Natural killer cell (primary cell): ENCODE results near the gene SORBS2. TPM values are rescaled to one million over a fixed set of nuclear protein-coding genes. Genes with fewer than 3 reads are reported as not detected.

Experiments
- ATAC-seq, 3 donors: fragments of 150-1000 bp in 2 of 3; fragments of 200-7000 bp in 1 of 3; cut with Tn5 transposase; 1 replicate in 1 of 3; 2 replicates in 2 of 3; pipeline ENCODE4 v1.10.0; 2021; ENCODE audit warnings: mild to moderate bottlenecking in 2 of 3, moderate library complexity in 2 of 3
- DNase-seq, 2 donors: peaks; one replicate each; pipeline versions ENCODE4 v3.0.0 to v3.0.0-alpha.2; 2013 to 2021; ENCODE audit warnings: mixed read lengths in 1 of 2
- H3K27ac ChIP-seq: one replicate; pipeline ENCODE4 v1.5.1; 2013; ENCODE audit warnings: mild to moderate bottlenecking, low read length
- H3K27me3 ChIP-seq: one replicate; pipeline ENCODE4 v1.6.1; 2013; ENCODE audit warnings: low read length; ENCODE audit not compliant: control insufficient read depth, insufficient read depth
- H3K36me3 ChIP-seq: one replicate; pipeline ENCODE4 v1.6.1; 2013; ENCODE audit warnings: low read length; ENCODE audit not compliant: control insufficient read depth, insufficient read depth
- H3K4me1 ChIP-seq: one replicate; pipeline ENCODE4 v1.6.1; 2013; ENCODE audit warnings: low read length; ENCODE audit not compliant: control insufficient read depth, insufficient read depth
- H3K4me3 ChIP-seq: one replicate; pipeline ENCODE4 v1.5.1; 2013; ENCODE audit warnings: low read length
- H3K9me3 ChIP-seq: one replicate; pipeline ENCODE4 v1.6.1; 2013; ENCODE audit warnings: low read length; ENCODE audit not compliant: control insufficient read depth, insufficient read depth
- H3K27ac Mint-ChIP-seq, 2 donors: one replicate each; pipeline ENCODE4 v1.8.0; 2022; ENCODE audit warnings: mild to moderate bottlenecking in 2 of 2, mixed read lengths in 2 of 2, moderate library complexity in 1 of 2
- H3K27me3 Mint-ChIP-seq, 2 donors: one replicate each; pipeline ENCODE4 v1.8.0; 2022; ENCODE audit warnings: low read depth in 2 of 2, mixed read lengths in 2 of 2
- H3K36me3 Mint-ChIP-seq: one replicate; pipeline ENCODE4 v1.8.0; 2022; ENCODE audit warnings: mixed read lengths
- H3K4me1 Mint-ChIP-seq, 2 donors: one replicate each; pipeline ENCODE4 v1.8.0; 2022; ENCODE audit warnings: mixed read lengths in 2 of 2
- H3K4me3 Mint-ChIP-seq: one replicate; pipeline ENCODE4 v1.8.0; 2022; ENCODE audit warnings: mild to moderate bottlenecking, moderate library complexity, mixed read lengths
- H3K9me3 Mint-ChIP-seq, 2 donors: one replicate each; pipeline ENCODE4 v1.8.0; 2022; ENCODE audit warnings: mixed read lengths in 2 of 2
- CTCF ChIP-seq: fragments of 200-600 bp; IDR thresholded peaks from one replicate; pipeline ENCODE4 v1.8.0; 2022; ENCODE audit warnings: antibody characterized with exemption
- WGBS: methylation state at CpG from one replicate; pipeline ENCODE4 v1.1.7; 2013; ENCODE audit warnings: missing lambda C conversion rate; ENCODE audit not compliant: insufficient coverage; 5-methylcytosine and 5-hydroxymethylcytosine counted together
- intact Hi-C: fragments of 100-400 bp; cut with micrococcal nuclease; formaldehyde crosslinking; loops from one replicate; pipeline ENCODE4 v1.14.2; 2022
- total RNA-seq, 4 donors: library from RNA; stranded (reverse); fragments of 120-200 nt in 1 of 4; gene quantifications; one replicate each; pipeline versions ENCODE4 v1.2.3 to v1.2.4, GENCODE V29; 2013 to 2022

SORBS2 gene
- total RNA-seq, 3 donors from 2014 or later (not counting 1 experiment from before 2014, with no cell fraction given), result 10.2 to 15.6 (median 13.5) TPM

- no peak overlapping the region for H3K4me3 ChIP-seq
- intact Hi-C loops, result no loop called here
- H3K9me3 ChIP-seq, result no peaks in the 10 kb centered on the region
- Mint-ChIP-seq H3K9me3 (no peaks in the 10 kb centered on the region), H3K4me1 (no peaks in the 10 kb centered on the region), H3K4me3 (no peak overlapping the region), H3K27me3 (peaks cover 14 to 17% of the 10 kb centered on the region in 2 donors), H3K36me3 (no peaks in the 10 kb centered on the region), H3K27ac (no peak overlapping the region)
- H3K27me3 ChIP-seq, result no peaks in the 10 kb centered on the region
- no peaks in the 10 kb centered on the region for H3K36me3 ChIP-seq
- 78% methylated on average over 8 of the region's 8 CpGs for WGBS
- ATAC-seq, result no peak
- H3K4me1 ChIP-seq, result no peaks in the 10 kb centered on the region
- no peak for DNase-seq
- no peak overlapping the region for H3K27ac ChIP-seq
- no peak for TF ChIP-seq CTCF
Measured at GRCh38 chr4:185540040-185540439, 272.0 kb downstream of the SORBS2 start.

- peaks cover 6% of the 10 kb centered on the region for H3K27me3 ChIP-seq
- Mint-ChIP-seq H3K27ac (no peak overlapping the region), H3K9me3 (no peaks in the 10 kb centered on the region), H3K4me1 (no peaks in the 10 kb centered on the region), H3K36me3 (no peaks in the 10 kb centered on the region), H3K27me3 (peaks cover 14 to 17% of the 10 kb centered on the region in 2 donors), H3K4me3 (no peak overlapping the region)
- H3K9me3 ChIP-seq, result no peaks in the 10 kb centered on the region
- no peak overlapping the region for H3K4me3 ChIP-seq
- WGBS, result 77% methylated on average over 1 of the region's 1 CpG
- H3K4me1 ChIP-seq, result no peaks in the 10 kb centered on the region
- intact Hi-C loops, result no loop called here
- DNase-seq (no peak), ATAC-seq (no peak)
- no peak overlapping the region for H3K27ac ChIP-seq
- H3K36me3 ChIP-seq, result no peaks in the 10 kb centered on the region
- no peak for TF ChIP-seq CTCF
Measured at GRCh38 chr4:185538806-185539205, 273.2 kb downstream of the SORBS2 start.

- Mint-ChIP-seq H3K36me3 (no peaks in the 10 kb centered on the region), H3K27me3 (peaks cover 22 to 30% of the 10 kb centered on the region in 2 donors), H3K27ac (no peak overlapping the region), H3K9me3 (no peaks in the 10 kb centered on the region), H3K4me1 (no peaks in the 10 kb centered on the region), H3K4me3 (no peak overlapping the region)
- peaks cover 11% of the 10 kb centered on the region for H3K27me3 ChIP-seq
- no peak overlapping the region for H3K27ac ChIP-seq
- no peak overlapping the region for H3K4me3 ChIP-seq
- 18% methylated on average over 3 of the region's 4 CpGs for WGBS
- no peaks in the 10 kb centered on the region for H3K36me3 ChIP-seq
- H3K9me3 ChIP-seq, result no peaks in the 10 kb centered on the region
- no peak for DNase-seq
- TF ChIP-seq CTCF, result no peak
- H3K4me1 ChIP-seq, result no peaks in the 10 kb centered on the region
- intact Hi-C loops, result no loop called here
- no peak for ATAC-seq
Measured at GRCh38 chr4:185536411-185536709, 275.6 kb downstream of the SORBS2 start.

GRCh38 chr4:185535612-185536410, 276.2 kb downstream of the SORBS2 start:
- Histone ChIP-seq H3K36me3 (no peaks in the 10 kb centered on the region), H3K27me3 (peaks cover 11% of the 10 kb centered on the region), H3K4me3 (no peak overlapping the region), H3K9me3 (no peaks in the 10 kb centered on the region), H3K4me1 (no peaks in the 10 kb centered on the region), H3K27ac (no peak overlapping the region)
- no peak for ATAC-seq
- Mint-ChIP-seq H3K36me3 (no peaks in the 10 kb centered on the region), H3K27ac (no peak overlapping the region), H3K27me3 (peaks cover 23 to 33% of the 10 kb centered on the region in 2 donors), H3K9me3 (no peaks in the 10 kb centered on the region), H3K4me3 (no peak overlapping the region), H3K4me1 (no peaks in the 10 kb centered on the region)
- 14% methylated on average over 30 of the region's 32 CpGs for WGBS
- intact Hi-C loops, result no loop called here
- DNase-seq, result no peak
- TF ChIP-seq CTCF, result no peak
